Hepatocyte (in vitro differentiated cells): Measurements from ENCODE around the gene CHD2.

Experiments
- EZH2 ChIP-seq: fragments of 200-600 bp; sonication (generic); IDR thresholded peaks from 2 replicates; pipeline ENCODE4 v1.6.1; 2016; ENCODE audit warnings: antibody characterized with exemption, mild to moderate bottlenecking, borderline replicate concordance
- EZH2phosphoT487 ChIP-seq: fragments of 200-600 bp; sonication (generic); IDR thresholded peaks from one replicate; pipeline ENCODE4 v1.6.1; 2018; ENCODE audit warnings: antibody characterized with exemption, mild to moderate bottlenecking, low read depth, moderate library complexity; ENCODE audit not compliant: unreplicated experiment, severe bottlenecking
- TF ChIP-seq, protein P1 (sequence below): fragments of 200-600 bp; sonication (generic); IDR thresholded peaks from 2 replicates; pipeline ENCODE4 v1.5.1; 2016; ENCODE audit warnings: antibody characterized with exemption, mild to moderate bottlenecking; ENCODE audit not compliant: poor library complexity

DNA sequence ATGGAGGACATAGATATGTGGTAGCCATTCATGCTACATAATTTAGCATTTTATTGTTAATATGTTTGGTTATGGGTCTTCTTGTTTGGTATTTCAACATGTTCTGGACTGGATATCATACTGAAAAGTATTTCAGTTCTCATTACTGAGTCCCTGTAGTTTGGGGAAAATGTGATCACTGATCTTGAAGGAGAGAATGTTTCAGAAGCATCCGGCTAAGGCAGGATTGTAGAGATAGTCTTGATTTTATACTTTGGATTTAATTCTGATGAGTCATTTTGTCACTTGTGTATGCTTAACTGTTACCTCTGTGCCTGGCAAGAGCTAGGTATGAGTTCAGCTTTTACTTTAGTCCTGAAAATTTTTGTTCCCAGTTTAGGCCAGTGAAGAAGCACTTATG is 7.1 kb downstream of the CHD2 start:
- TF ChIP-seq, protein P1, sequence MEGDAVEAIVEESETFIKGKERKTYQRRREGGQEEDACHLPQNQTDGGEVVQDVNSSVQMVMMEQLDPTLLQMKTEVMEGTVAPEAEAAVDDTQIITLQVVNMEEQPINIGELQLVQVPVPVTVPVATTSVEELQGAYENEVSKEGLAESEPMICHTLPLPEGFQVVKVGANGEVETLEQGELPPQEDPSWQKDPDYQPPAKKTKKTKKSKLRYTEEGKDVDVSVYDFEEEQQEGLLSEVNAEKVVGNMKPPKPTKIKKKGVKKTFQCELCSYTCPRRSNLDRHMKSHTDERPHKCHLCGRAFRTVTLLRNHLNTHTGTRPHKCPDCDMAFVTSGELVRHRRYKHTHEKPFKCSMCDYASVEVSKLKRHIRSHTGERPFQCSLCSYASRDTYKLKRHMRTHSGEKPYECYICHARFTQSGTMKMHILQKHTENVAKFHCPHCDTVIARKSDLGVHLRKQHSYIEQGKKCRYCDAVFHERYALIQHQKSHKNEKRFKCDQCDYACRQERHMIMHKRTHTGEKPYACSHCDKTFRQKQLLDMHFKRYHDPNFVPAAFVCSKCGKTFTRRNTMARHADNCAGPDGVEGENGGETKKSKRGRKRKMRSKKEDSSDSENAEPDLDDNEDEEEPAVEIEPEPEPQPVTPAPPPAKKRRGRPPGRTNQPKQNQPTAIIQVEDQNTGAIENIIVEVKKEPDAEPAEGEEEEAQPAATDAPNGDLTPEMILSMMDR = no peak
- no peak for TF ChIP-seq EZH2phosphoT487
- TF ChIP-seq EZH2 = no peak
